ENCODE results near the gene RARB. TPM values are rescaled to one million over a fixed set of nuclear protein-coding genes. Genes with fewer than 3 reads are reported as not detected.

The RARB gene
- total and polyA plus RNA-seq, 3 donors from 2014 or later: 0.63 to 1.5 (median 0.99) TPM

GRCh38 chr3:25452740-25453139, 24.7 kb downstream of the RARB start:
- 72 to 82% methylated on average over 2 of the region's 2 CpGs for WGBS, 2 donors
- Histone ChIP-seq H3K4me1 (peaks cover 8% of the 10 kb centered on the region), H3K9me3 (no peaks in the 10 kb centered on the region), H3K27me3 (no peaks in the 10 kb centered on the region), H3K36me3 (ENCODE audit: low read depth, missing control alignments) (no peaks in the 10 kb centered on the region), H3K27ac (no peak overlapping the region), H3K4me3 (no peak overlapping the region)
- DNase-seq: no peak
- TF ChIP-seq CTCF (IDR thresholded peaks at IDR 0.05) (no peak), POLR2A (IDR thresholded peaks at IDR 0.05) (no peak)
- intact Hi-C loops (cut with DNase I; ENCODE audit: low total_unique reads): no loop called here

- Histone ChIP-seq H3K27ac (no peak overlapping the region), H3K36me3 (ENCODE audit: low read depth, missing control alignments) (no peaks in the 10 kb centered on the region), H3K4me3 (peak overlapping the region in 1 of 2 donors; percentile 4), H3K27me3 (no peaks in the 10 kb centered on the region), H3K9me3 (no peaks in the 10 kb centered on the region), H3K4me1 (peaks cover 8% of the 10 kb centered on the region)
- TF ChIP-seq POLR2A (IDR thresholded peaks at IDR 0.05): no peak
- no peak for TF ChIP-seq CTCF (IDR thresholded peaks at IDR 0.05)
- WGBS, 2 donors: 28 to 33% methylated on average over 6 of the region's 6 CpGs
- intact Hi-C loops (cut with DNase I; ENCODE audit: low total_unique reads): no loop called here
- no peak for DNase-seq
Measured at GRCh38 chr3:25453619-25454004, 25.5 kb downstream of the RARB start.

GRCh38 chr3:25454005-25454927, 26.2 kb downstream of the RARB start:
- Histone ChIP-seq H3K36me3 (ENCODE audit: low read depth, missing control alignments) (no peaks in the 10 kb centered on the region), H3K9me3 (no peaks in the 10 kb centered on the region), H3K4me3 (peak overlapping the region in 1 of 2 donors; percentile 4), H3K27me3 (no peaks in the 10 kb centered on the region), H3K4me1 (peaks cover 8% of the 10 kb centered on the region), H3K27ac (no peak overlapping the region)
- DNase-seq: no peak
- intact Hi-C loops (cut with DNase I; ENCODE audit: low total_unique reads): no loop called here
- 23 to 37% methylated on average over 16 of the region's 16 CpGs for WGBS, 2 donors
- TF ChIP-seq CTCF (IDR thresholded peaks at IDR 0.05): no peak
- TF ChIP-seq POLR2A (IDR thresholded peaks at IDR 0.05): no peak

GRCh38 chr3:25455441-25456132, 27.5 kb downstream of the RARB start:
- Histone ChIP-seq H3K9me3 (no peaks in the 10 kb centered on the region), H3K4me3 (no peak overlapping the region), H3K27ac (no peak overlapping the region), H3K4me1 (peaks cover 8% of the 10 kb centered on the region), H3K36me3 (ENCODE audit: low read depth, missing control alignments) (no peaks in the 10 kb centered on the region), H3K27me3 (no peaks in the 10 kb centered on the region)
- intact Hi-C loops (cut with DNase I; ENCODE audit: low total_unique reads): no loop called here
- no peak for TF ChIP-seq POLR2A (IDR thresholded peaks at IDR 0.05)
- 33 to 46% methylated on average over 8 of the region's 8 CpGs for WGBS, 2 donors
- no peak for DNase-seq
